Upper lobe of left lung (tissue), 6 donors: ENCODE measurements around the gene RNF224. TPM values are rescaled to one million over a fixed set of nuclear protein-coding genes. Genes with fewer than 3 reads are reported as not detected.

Source experiments
- ATAC-seq, 2 donors: fragments of 200-7000 bp; cut with Tn5 transposase; one replicate each; pipeline ENCODE4 v1.9.1; 2022; ENCODE audit warnings: mild to moderate bottlenecking in 2 of 2, moderate library complexity in 2 of 2; ENCODE audit not compliant: low FRiP score in 2 of 2
- DNase-seq, 2 donors: peaks; one replicate each; pipeline ENCODE4 v3.0.0-alpha.2; 2019 to 2020
- H3K27ac ChIP-seq, 4 donors: fragments of 200-600 bp; sonication (generic); one replicate each; pipeline ENCODE4 v1.5.1; 2016 to 2019
- H3K27me3 ChIP-seq, 4 donors: fragments of 200-600 bp; sonication (generic); one replicate each; pipeline ENCODE4 v1.5.1; 2017 to 2019
- H3K36me3 ChIP-seq, 4 donors: fragments of 200-600 bp; sonication (generic); one replicate each; pipeline ENCODE4 v1.5.1; 2016 to 2019
- H3K4me1 ChIP-seq, 4 donors: fragments of 200-600 bp; sonication (generic); one replicate each; pipeline ENCODE4 v1.5.1; 2018 to 2019
- H3K4me3 ChIP-seq, 4 donors: fragments of 200-600 bp; sonication (generic); one replicate each; pipeline ENCODE4 v1.5.1; 2017 to 2019; ENCODE audit warnings: mild to moderate bottlenecking in 2 of 4, moderate library complexity in 1 of 4
- H3K9me3 ChIP-seq, 4 donors: fragments of 200-600 bp; sonication (generic); one replicate each; pipeline ENCODE4 v1.5.1; 2018 to 2019
- CTCF ChIP-seq, 6 experiments: fragments of 450-650 bp in 4 of 6; fragments of 200-600 bp in 2 of 6; sonication (generic) in 2 of 6; IDR thresholded peaks; one replicate each; pipeline ENCODE4 v1.5.1; 2016 to 2019; ENCODE audit warnings: antibody characterized with exemption in 6 of 6
- EP300 ChIP-seq, 4 donors: sonication (generic); formaldehyde crosslinking; IDR thresholded peaks; one replicate each; pipeline ENCODE4 v1.5.1; 2017; ENCODE audit warnings: antibody characterized with exemption in 4 of 4, control low read depth in 2 of 4
- POLR2A ChIP-seq, 4 donors: fragments of 450-650 bp; IDR thresholded peaks; one replicate each; pipeline ENCODE4 v1.5.1; 2016 to 2017; ENCODE audit warnings: antibody characterized with exemption in 4 of 4, mild to moderate bottlenecking in 2 of 4
- POLR2AphosphoS5 ChIP-seq, 2 donors: sonication (generic); formaldehyde crosslinking; IDR thresholded peaks; one replicate each; pipeline ENCODE4 v1.5.1; 2017; ENCODE audit warnings: antibody characterized with exemption in 2 of 2
- WGBS, 2 donors: methylation state at CpG; one replicate each; pipeline ENCODE4 v1.1.5; 2017 to 2018; 5-methylcytosine and 5-hydroxymethylcytosine counted together
- total RNA-seq, 6 donors: library from RNA; depleted of rRNA in 4 of 6; stranded (reverse); fragments of >200 nt in 4 of 6; gene quantifications; one replicate each; pipeline versions ENCODE4 v1.1.0 to v1.2.1, GENCODE V29; 2016 to 2021
- donor health status: DM: no; HTN: no; CAD: no; lungs with moderate emphysema.
- donor health status: DM: no; HTN: yes; CAD: no; lungs with severe emphysema.

The RNF224 gene
- total RNA-seq, 6 donors from 2014 or later: 0.46 to 0.59 (median 0.57) TPM; not detected in 3

GRCh38 chr9:137228506-137228967 lies 1.2 kb downstream of the RNF224 start:
- ATAC-seq (no peak), DNase-seq (peak in 1 of 2 donors; percentile 83)
- Histone ChIP-seq H3K27ac (no peak overlapping the region), H3K4me3 (no peak overlapping the region), H3K27me3 (peaks cover 0 to 27% (median 1%) of the 10 kb centered on the region in 4 donors), H3K9me3 (no peaks in the 10 kb centered on the region), H3K36me3 (no peaks in the 10 kb centered on the region), H3K4me1 (peaks cover 8 to 39% (median 28%) of the 10 kb centered on the region in 4 donors)
- WGBS, 2 donors: 52% methylated on average over 28 of the region's 29 CpGs; no CpG with 5 or more reads in 1 of the 2 donors
- no peak for TF ChIP-seq POLR2AphosphoS5 (IDR thresholded peaks at IDR 0.05)
- no peak for TF ChIP-seq EP300 (IDR thresholded peaks at IDR 0.05)
- no peak for TF ChIP-seq POLR2A (IDR thresholded peaks at IDR 0.05)

- Histone ChIP-seq H3K27me3 (peaks cover 0 to 34% (median 2%) of the 10 kb centered on the region in 4 donors), H3K4me3 (no peak overlapping the region), H3K36me3 (no peaks in the 10 kb centered on the region), H3K27ac (no peak overlapping the region), H3K4me1 (peaks cover 3 to 33% (median 23%) of the 10 kb centered on the region in 4 donors), H3K9me3 (no peaks in the 10 kb centered on the region)
- TF ChIP-seq EP300 (IDR thresholded peaks at IDR 0.05) (no peak), CTCF (IDR thresholded peaks at IDR 0.05) (no peak), POLR2A (IDR thresholded peaks at IDR 0.05) (no peak), POLR2AphosphoS5 (IDR thresholded peaks at IDR 0.05) (no peak)
- no peak for ATAC-seq
- DNase-seq: peak in 1 of 2 donors; percentile 75
- 71 to 77% methylated on average over 10 to 24 of the region's 27 CpGs for WGBS, 2 donors
These were observed 1.9 kb downstream of the RNF224 start for GRCh38 chr9:137228968-137229896.

GRCh38 chr9:137229903-137230704 lies 2.8 kb downstream of the RNF224 start:
- peaks cover 0 to 34% (median 4%) of the 10 kb centered on the region in 4 donors for H3K27me3 ChIP-seq
- H3K36me3 ChIP-seq: no peaks in the 10 kb centered on the region
- H3K9me3 ChIP-seq: no peaks in the 10 kb centered on the region
- peak in 1 of 2 donors; percentile 81 for DNase-seq
- TF ChIP-seq POLR2A (IDR thresholded peaks at IDR 0.05) (no peak), EP300 (IDR thresholded peaks at IDR 0.05) (no peak), POLR2AphosphoS5 (IDR thresholded peaks at IDR 0.05) (no peak), CTCF (IDR thresholded peaks at IDR 0.05) (no peak)
- ATAC-seq: no peak
- 33 to 61% methylated on average over 3 to 26 of the region's 31 CpGs for WGBS, 2 donors
- H3K4me1 ChIP-seq: peaks cover 0 to 24% (median 17%) of the 10 kb centered on the region in 4 donors
- no peak overlapping the region for H3K4me3 ChIP-seq
- H3K27ac ChIP-seq: no peak overlapping the region

GRCh38 chr9:137230705-137231371 lies 3.5 kb downstream of the RNF224 start, which contains the start of gene SLC34A3:
Gene SLC34A3, plus strand, starts transcription at chr9:137230901. Its CDS starts 802 bp downstream, at chr9:137231703.
- 65 to 69% methylated on average over 5 to 11 of the region's 14 CpGs for WGBS, 2 donors
- DNase-seq (peak in 1 of 2 donors; percentile 63), ATAC-seq (no peak)
- no peaks in the 10 kb centered on the region for H3K9me3 ChIP-seq
- peaks cover 0 to 34% (median 4%) of the 10 kb centered on the region in 4 donors for H3K27me3 ChIP-seq
- H3K4me1 ChIP-seq: peaks cover under 1 to 25% (median 19%) of the 10 kb centered on the region in 4 donors
- no peak for TF ChIP-seq POLR2A (IDR thresholded peaks at IDR 0.05)
- TF ChIP-seq CTCF (IDR thresholded peaks at IDR 0.05): no peak
- no peak for TF ChIP-seq EP300 (IDR thresholded peaks at IDR 0.05)
- no peak for TF ChIP-seq POLR2AphosphoS5 (IDR thresholded peaks at IDR 0.05)
- H3K27ac ChIP-seq: no peak within 1 kb of the TSS
- no peak within 1 kb of the TSS for H3K4me3 ChIP-seq
- H3K36me3 ChIP-seq: no peaks in the 10 kb centered on the region
